ENCODE measurements around the gene CD274. TPM values are rescaled to one million over a fixed set of nuclear protein-coding genes. Genes with fewer than 3 reads are reported as not detected.
A peak's percentile ranks its signal among the peaks of the same experiment; 100 is the strongest.

Gene CD274
- total RNA-seq, 1 experiment from 2014 or later = 5.5 TPM

- peak; percentile 48 for DNase-seq (ENCODE audit: low read depth)
Measured at GRCh38 chr9:5499889-5500398, 49.6 kb downstream of the CD274 start.

- DNase-seq (ENCODE audit: low read depth) = peak; percentile 72
Measured at GRCh38 chr9:5500441-5501235, 50.3 kb downstream of the CD274 start.

GRCh38 chr9:5502553-5502952 lies 52.2 kb downstream of the CD274 start:
- no peak for DNase-seq (ENCODE audit: low read depth)

GRCh38 chr9:5509573-5509972 lies 59.2 kb downstream of the CD274 start:
- peak; percentile 94 for DNase-seq (ENCODE audit: low read depth)

- peak; percentile 73 for DNase-seq (ENCODE audit: low read depth)
Measured at GRCh38 chr9:5510360-5510931, 60.1 kb downstream of the CD274 start, which contains the start of gene PDCD1LG2. Gene PDCD1LG2 (plus strand): TSS chr9:5510531. CDS start chr9:5522547, 12,016 bp downstream.

GRCh38 chr9:5510989-5511388 lies 60.6 kb downstream of the CD274 start:
- DNase-seq (ENCODE audit: low read depth) = peak; percentile 23

GRCh38 chr9:5511476-5511875 lies 61.1 kb downstream of the CD274 start:
- peak; percentile 14 for DNase-seq (ENCODE audit: low read depth)

- DNase-seq (ENCODE audit: low read depth) = peak; percentile 9
Measured at GRCh38 chr9:5511935-5512580, 61.7 kb downstream of the CD274 start.

- DNase-seq (ENCODE audit: low read depth) = no peak
Measured at GRCh38 chr9:5512658-5513452, 62.5 kb downstream of the CD274 start.

- DNase-seq (ENCODE audit: low read depth) = no peak
Measured at GRCh38 chr9:5513966-5514616, 63.7 kb downstream of the CD274 start.

- no peak for DNase-seq (ENCODE audit: low read depth)
Measured at GRCh38 chr9:5514617-5515260, 64.4 kb downstream of the CD274 start.

- peak; percentile 64 for DNase-seq (ENCODE audit: low read depth)
Measured at GRCh38 chr9:5515261-5515650, 64.9 kb downstream of the CD274 start.

- peak; percentile 19 for DNase-seq (ENCODE audit: low read depth)
Measured at GRCh38 chr9:5516453-5517220, 66.3 kb downstream of the CD274 start.

- DNase-seq (ENCODE audit: low read depth) = peak; percentile 49
Measured at GRCh38 chr9:5518171-5518936, 68.0 kb downstream of the CD274 start.

- no peak for DNase-seq (ENCODE audit: low read depth)
Measured at GRCh38 chr9:5518937-5519319, 68.6 kb downstream of the CD274 start.

All from LHCN-M2 (cell line).